DMS53 (cell line): ENCODE data around the gene ZFP36.
"Not testable (repeated sequence)": the region's sequence is repeated elsewhere in the genome, so short reads cannot be mapped to it uniquely, and the experiment has no call there.

ENCODE experiments used
- DNase-seq: peaks from one replicate; lab custom pipeline; 2025; lab: John Stamatoyannopoulos, UW

ZFP36 gene

DNA sequence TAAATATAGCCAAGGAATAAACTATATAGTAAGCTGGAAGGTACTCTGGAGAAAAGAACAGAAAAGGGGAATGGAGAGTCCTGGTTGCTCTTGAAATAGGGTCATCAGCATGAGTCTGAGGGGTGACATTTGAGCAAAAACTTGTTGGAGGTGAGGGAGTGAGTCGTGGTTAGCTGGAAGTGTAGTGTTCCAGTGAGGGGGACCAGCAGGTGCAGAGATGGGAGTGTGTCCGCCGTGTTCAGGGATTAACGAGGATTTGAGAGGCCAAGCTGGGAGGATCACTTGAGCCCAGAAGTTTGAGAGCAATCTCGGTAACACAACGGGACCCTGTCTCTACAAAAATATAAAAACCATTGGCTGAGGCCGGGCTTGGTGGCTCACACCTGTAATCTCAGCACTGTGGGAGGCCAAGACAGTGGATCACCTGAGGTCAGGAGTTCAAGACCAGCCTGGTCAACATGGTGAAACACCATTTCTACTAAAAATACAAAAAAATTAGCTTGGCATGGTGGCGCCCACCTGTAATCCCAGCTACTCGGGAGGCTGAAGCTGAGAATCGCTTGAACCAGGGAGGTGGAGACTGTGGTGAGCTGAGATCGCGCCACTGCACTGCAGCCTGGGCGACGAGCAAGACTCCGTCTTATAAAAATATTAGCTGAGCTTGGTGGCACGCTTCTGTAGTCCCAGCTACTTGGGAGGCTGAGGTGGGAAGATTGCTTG, 39.9 kb downstream of the ZFP36 start:
- DNase-seq, result no peak

DNA sequence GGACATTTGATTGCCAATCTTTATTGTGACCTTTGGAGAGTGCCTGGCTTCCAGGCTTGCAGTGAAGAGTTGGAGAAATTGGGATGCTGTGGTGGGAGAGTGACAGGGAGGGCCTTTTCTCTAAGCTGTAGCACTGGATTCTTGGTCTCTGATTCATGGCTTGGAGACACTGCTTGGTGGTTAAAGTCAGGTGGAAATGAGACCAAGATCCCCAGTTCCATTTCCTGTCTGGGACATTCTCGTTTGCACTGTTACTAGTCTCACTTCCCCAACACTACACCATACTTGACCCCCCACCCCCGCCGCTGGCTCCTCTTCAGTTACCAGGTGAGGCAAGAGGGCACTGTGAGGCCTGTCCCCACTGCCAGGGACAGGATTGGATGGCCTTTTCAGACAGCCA, 41.6 kb downstream of the ZFP36 start:
- DNase-seq, result no peak

DNA sequence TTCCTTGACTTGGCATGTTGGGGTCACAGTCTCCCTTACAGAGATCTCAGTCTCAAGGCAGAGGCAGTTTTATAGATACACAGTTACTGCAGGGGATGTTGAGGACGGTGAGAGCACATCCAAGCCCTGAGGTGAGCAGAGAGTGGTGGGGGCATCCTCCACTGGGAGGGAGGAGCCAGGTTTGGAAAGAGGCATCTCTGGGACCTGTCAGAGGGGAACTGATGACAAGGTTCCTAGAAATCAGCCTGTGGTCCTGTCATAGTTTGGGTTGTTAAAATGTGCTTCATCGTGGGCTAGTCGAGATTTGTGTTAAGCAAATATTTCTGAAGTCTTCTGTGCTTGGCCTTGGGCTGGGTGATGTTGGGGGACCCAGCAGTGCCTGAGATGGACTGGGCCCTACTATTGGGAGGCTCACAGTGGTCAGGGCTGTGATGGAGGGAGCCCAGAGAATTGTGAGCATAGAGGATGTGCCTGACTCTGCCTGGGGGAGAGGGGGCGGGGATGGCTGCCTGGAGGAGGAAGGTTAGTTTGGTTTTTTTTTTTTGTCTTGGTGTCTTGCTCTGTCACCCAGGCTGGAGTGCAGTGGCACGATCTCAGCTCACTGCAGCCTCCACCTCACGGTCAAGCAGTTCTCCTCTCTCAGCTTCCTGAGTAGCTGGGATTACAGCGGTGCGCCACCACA, 42.6 kb downstream of the ZFP36 start:
- DNase-seq, result no peak

DNA sequence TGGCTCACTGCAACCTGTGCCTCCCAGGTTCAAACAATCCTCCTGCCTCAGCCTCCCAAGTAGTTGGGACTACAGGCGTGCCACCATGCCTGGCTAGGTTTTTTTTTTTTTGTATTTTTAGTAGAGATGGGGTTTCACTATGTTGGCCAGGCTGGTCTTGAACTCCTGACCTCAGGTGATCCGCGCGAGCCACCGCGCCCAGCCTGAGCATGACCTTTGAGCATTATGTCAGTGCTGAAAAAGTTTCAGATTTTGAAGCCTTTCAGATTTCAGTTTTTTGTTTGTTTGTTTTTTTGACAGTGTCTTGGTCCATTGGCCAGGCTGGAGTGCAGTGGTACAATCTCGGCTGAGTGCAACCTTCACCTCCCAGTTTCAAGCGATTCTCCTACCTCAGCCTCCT, 44.6 kb downstream of the ZFP36 start:
- not testable (repeated sequence) for DNase-seq
